Subcutaneous adipose tissue (tissue), 4 donors: Measurements from ENCODE around the gene HES5. TPM values are rescaled to one million over a fixed set of nuclear protein-coding genes. Genes with fewer than 3 reads are reported as not detected.

Experiments used
- CTCF ChIP-seq: fragments of 450-650 bp; IDR thresholded peaks from one replicate; pipeline ENCODE4 v1.5.1; 2016; ENCODE audit warnings: low read depth, mild to moderate bottlenecking, control low read depth, antibody characterized with exemption, moderate library complexity
- total RNA-seq, 4 donors: library from RNA; depleted of rRNA; stranded (reverse); fragments of >200 nt; gene quantifications; one replicate each; pipeline ENCODE4 v1.1.0, GENCODE V29; 2016

HES5 gene
- total RNA-seq: under 1 TPM in 1 of 4 donors, not detected in 3; 0.57 TPM

DNA sequence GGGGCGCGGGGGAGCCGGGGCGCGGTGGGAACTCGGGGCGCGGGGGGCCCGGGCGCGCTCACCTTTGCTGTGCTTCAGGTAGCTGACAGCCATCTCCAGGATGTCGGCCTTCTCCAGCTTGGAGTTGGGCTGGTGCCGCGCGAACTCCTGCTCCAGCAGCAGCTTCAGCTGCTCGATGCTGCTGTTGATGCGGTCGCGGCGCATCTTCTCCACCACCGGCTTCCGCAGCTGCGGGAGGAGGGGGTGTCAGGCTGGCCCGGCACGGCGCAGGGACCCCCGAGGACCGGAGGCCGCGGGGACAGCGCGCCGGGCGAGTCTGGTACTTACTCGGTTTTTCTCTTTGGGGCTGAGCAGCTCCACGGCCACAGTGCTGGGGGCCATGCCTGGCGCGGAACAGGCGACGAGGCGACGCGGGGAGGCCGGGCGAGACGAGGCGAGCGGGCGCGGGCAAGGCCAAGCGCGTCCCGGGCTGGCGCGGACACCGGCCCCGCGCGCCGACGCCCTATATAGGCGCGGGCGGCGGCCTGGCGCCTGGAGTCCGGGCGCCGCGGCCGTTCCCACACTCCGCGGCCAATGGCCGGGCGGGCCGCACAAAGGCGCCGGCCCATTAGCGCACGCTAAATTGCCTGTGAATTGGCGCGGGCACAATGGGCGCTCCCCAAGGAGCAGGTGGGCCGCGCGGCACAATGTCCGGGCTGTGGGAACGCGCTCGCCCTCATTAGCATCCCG is at the start of gene HES5:
TSS of gene HES5 (minus strand) at position 480 of the 729 bp plus-strand sequence. CDS start at position 381, 99 bp downstream.
- no peak for TF ChIP-seq CTCF

DNA sequence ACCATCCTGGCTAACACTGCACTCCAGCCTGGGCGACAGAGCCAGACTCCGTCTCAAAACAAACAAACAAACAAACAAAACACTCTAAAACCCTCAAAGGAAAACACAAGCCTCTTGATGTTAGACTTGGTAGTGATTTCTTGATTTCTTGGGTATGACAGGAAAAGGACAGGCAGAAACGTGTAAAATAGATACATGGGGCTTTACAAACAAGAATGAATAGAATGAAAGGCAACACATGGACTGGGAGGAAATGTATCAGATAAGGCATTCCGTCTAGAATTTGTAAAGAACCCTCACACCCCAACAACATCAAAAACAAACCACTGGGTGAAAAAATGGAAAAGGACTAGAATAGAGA is 48.7 kb upstream of the HES5 start:
- no peak for TF ChIP-seq CTCF

GRCh38 chr1:2575801-2576663 is 46.0 kb upstream of the HES5 start:
- no peak for TF ChIP-seq CTCF

DNA sequence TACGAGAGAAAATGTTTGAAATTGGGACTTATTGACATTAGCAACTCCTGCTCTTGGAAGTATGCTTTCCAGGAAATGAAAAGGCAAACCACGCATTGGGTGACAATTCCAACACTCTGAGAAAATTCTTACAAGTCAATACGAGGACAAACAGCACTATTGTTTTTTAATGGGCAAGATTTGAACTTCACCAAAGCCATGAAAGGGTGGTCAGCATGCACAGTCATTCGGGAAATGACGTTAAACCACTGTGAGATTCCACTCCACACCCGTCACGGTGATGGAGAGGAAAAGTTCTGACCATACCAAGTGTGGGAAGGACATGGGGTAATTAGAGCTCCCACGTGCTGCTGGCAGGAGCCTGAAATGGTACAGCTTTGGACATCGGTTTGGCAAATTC is 44.3 kb upstream of the HES5 start:
- no peak for TF ChIP-seq CTCF

DNA sequence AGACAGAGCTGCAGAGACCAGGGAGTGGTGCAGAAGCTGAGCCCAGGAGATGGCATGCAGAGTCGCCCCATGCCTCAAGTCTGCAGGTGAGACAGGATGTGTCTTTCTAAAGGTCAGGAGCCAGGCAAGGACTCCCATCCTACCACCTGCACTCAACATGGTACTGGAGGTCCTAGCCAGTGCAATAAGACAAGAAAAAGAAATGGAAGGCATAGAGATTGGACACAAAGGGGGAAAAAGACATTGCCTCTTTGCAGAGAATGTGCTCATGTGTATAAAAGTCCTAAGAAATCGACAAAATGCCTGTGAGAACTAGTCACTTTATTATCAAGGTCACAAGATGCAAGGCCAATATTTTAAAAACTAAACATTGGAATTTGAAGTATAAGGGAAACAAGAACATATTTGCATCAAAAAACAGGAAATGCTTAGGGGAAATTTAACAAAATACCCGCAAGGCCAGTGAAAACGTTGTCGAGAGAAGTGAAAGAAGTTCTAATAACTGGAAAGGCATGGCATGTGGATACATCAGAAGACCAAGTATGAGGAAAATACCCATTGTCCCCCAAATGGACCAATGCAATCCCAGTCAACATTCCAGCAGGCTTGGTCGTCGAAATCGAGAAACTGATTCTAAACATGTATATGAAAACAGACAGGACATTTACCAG is 43.3 kb upstream of the HES5 start:
- no peak for TF ChIP-seq CTCF

DNA sequence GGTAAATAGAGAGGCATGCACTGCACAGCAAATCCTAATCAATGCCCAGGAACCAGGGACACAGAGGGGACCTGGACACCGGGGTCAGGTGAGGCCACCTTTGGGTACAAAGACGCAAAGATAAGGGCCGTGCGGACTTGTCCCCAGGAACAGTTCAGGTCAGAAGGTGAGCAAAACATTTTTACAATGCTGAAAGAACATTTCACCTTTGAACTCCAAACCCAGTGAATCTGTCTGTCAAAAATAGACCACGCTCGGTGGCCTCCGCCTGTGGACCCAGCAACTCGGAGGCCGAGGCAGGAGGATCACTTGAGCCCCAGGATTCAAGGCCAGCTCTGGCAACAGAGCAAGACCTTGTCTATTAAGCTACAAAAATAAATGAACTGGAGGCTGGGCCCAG is 41.3 kb upstream of the HES5 start:
- no peak for TF ChIP-seq CTCF

DNA sequence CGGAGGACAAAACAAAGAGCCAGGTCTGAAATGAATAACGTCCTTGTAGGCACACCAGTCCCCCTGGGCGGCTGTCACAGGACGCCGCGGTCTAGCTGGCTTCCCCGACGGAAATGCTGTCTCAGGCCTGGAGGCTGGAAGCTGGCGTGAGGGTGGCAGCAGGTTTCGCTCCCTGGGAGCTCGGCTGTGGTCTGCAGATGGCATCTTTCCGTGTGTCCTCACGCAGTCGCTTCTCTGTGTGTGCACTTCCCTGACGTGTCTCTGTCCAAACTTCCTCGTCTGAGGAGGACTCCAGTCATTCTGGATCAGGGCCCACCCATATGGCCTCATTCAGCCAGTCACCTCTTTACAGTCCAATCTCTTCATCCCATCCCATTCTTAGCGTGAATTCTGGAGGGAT is 40.3 kb upstream of the HES5 start:
- no peak for TF ChIP-seq CTCF
